SK-N-SH (cell line): Measurements from ENCODE around the gene RSPH4A. TPM values are rescaled to one million over a fixed set of nuclear protein-coding genes. Genes with fewer than 3 reads are reported as not detected.

Experiments
- CTCF ChIA-PET: fragments of 300-600, 350-600 bp; formaldehyde crosslinking; extraction: SDS; loops from one replicate; lab custom pipeline; 2021; lab: Yijun Ruan, JAX
- POLR2A ChIA-PET: fragments of 350-600 bp; sonication (Branson Sonifier 250); formaldehyde crosslinking; extraction: SDS; loops from one replicate; lab custom pipeline; 2020; ENCODE audit warnings: antibody characterized with exemption, inconsistent platforms; lab: Yijun Ruan, JAX
- DNase-seq: peaks from one replicate; pipeline ENCODE4 v3.0.0; 2012
- H2AFZ ChIP-seq: fragments of 200-600 bp; sonication (generic); 2 replicates; pipeline ENCODE4 v1.8.1; 2016; ENCODE audit warnings: antibody characterized with exemption, mild to moderate bottlenecking, low read depth
- H3F3A ChIP-seq: fragments of 200-600 bp; sonication (generic); replicated peaks from 2 replicates; pipeline ENCODE3; 2016; ENCODE audit warnings: antibody characterized with exemption, mild to moderate bottlenecking; ENCODE audit not compliant: insufficient read depth
- H3K27ac ChIP-seq, 2 experiments: fragments of 200-500 bp in 1 of 2; fragments of 200-600 bp in 1 of 2; sonication (Bioruptor generic) in 1 of 2; sonication (generic), shearing (Covaris generic) in 1 of 2; 2 replicates each; pipeline versions ENCODE4 v1.5.1 to v1.6.1; 2014 to 2016; ENCODE audit warnings: low read depth in 2 of 2, inconsistent platforms in 1 of 2, low read length in 1 of 2, mild to moderate bottlenecking in 1 of 2, mixed read lengths in 1 of 2
- H3K27me3 ChIP-seq: fragments of 200-600 bp; sonication (generic), shearing (Covaris generic); 2 replicates; pipeline ENCODE4 v1.6.1; 2016; ENCODE audit warnings: mixed run types; ENCODE audit not compliant: insufficient read depth
- H3K36me3 ChIP-seq, 2 experiments: fragments of 200-500 bp in 1 of 2; fragments of 200-600 bp in 1 of 2; sonication (Bioruptor generic) in 1 of 2; sonication (generic) in 1 of 2; replicated peaks in 1 of 2; 2 replicates each; pipeline versions ENCODE3 to v1.5.1; 2014 to 2016; ENCODE audit warnings: low read length in 1 of 2, mild to moderate bottlenecking in 1 of 2; ENCODE audit not compliant: insufficient read depth in 2 of 2, control insufficient read depth in 1 of 2
- H3K4me1 ChIP-seq, 2 experiments: fragments of 200-500 bp in 1 of 2; fragments of 200-600 bp in 1 of 2; sonication (Bioruptor generic) in 1 of 2; sonication (generic), shearing (Covaris generic) in 1 of 2; 2 replicates each; pipeline versions ENCODE4 v1.5.1 to v1.6.1; 2014 to 2016; ENCODE audit warnings: low read depth in 1 of 2, low read length in 1 of 2, mixed run types in 1 of 2; ENCODE audit not compliant: insufficient read depth in 2 of 2, control insufficient read depth in 1 of 2
- H3K4me2 ChIP-seq: fragments of 200-600 bp; sonication (generic), shearing (Covaris generic); 2 replicates; pipeline ENCODE4 v1.6.1; 2017; ENCODE audit warnings: mixed run types
- H3K4me3 ChIP-seq, 2 experiments: fragments of 200-500 bp in 1 of 2; fragments of 200-600 bp in 1 of 2; sonication (Bioruptor generic) in 1 of 2; sonication (generic), shearing (Covaris generic) in 1 of 2; 2 replicates each; pipeline versions ENCODE4 v1.5.1 to v1.8.1; 2014 to 2016; ENCODE audit warnings: low read depth in 2 of 2, inconsistent platforms in 1 of 2, low read length in 1 of 2, mild to moderate bottlenecking in 1 of 2, mixed read lengths in 1 of 2, moderate library complexity in 1 of 2
- H3K79me2 ChIP-seq: fragments of 200-600 bp; sonication (generic); 2 replicates; pipeline ENCODE4 v1.8.1; 2017; ENCODE audit warnings: mild to moderate bottlenecking; ENCODE audit not compliant: insufficient read depth
- H3K9ac ChIP-seq: fragments of 200-600 bp; sonication (generic); 2 replicates; pipeline ENCODE4 v1.6.1; 2017; ENCODE audit warnings: mixed run types
- H3K9me2 ChIP-seq: fragments of 200-600 bp; sonication (generic); 2 replicates; pipeline ENCODE4 v1.6.1; 2017; ENCODE audit warnings: mixed run types
- H3K9me3 ChIP-seq: fragments of 200-600 bp; sonication (generic); 2 replicates; pipeline ENCODE4 v1.6.1; 2017; ENCODE audit warnings: mixed run types, mild to moderate bottlenecking, moderate library complexity
- H4K20me1 ChIP-seq: fragments of 200-600 bp; sonication (generic); 2 replicates; pipeline ENCODE4 v1.6.1; 2017; ENCODE audit warnings: mild to moderate bottlenecking, mixed run types; ENCODE audit not compliant: insufficient read depth
- FOSL2 ChIP-seq: IDR thresholded peaks from 2 replicates; pipeline ENCODE4 v1.4.0; 2012; ENCODE audit warnings: low read depth, mild to moderate bottlenecking, moderate library complexity, borderline replicate concordance
- JUND ChIP-seq: IDR thresholded peaks from 2 replicates; pipeline ENCODE4 v1.4.0; 2012
- MAX ChIP-seq: IDR thresholded peaks from 2 replicates; pipeline ENCODE4 v1.4.0; 2012; ENCODE audit warnings: low read depth
- MEF2A ChIP-seq: IDR thresholded peaks from 2 replicates; pipeline ENCODE4 v1.4.0; 2012; ENCODE audit warnings: low read depth, borderline replicate concordance
- MXI1 ChIP-seq: IDR thresholded peaks from 2 replicates; pipeline ENCODE4 v1.6.1; 2012; ENCODE audit warnings: mild to moderate bottlenecking, low read depth, low read length, improper control_type of control experiment
- RAD21 ChIP-seq: IDR thresholded peaks from 2 replicates; pipeline ENCODE4 v1.6.1; 2012; ENCODE audit warnings: mild to moderate bottlenecking, low read length
- RFX5 ChIP-seq: IDR thresholded peaks from 2 replicates; pipeline ENCODE4 v1.6.1; 2012; ENCODE audit warnings: mild to moderate bottlenecking, improper control_type of control experiment, low read length
- TCF12 ChIP-seq: IDR thresholded peaks from 2 replicates; pipeline ENCODE4 v1.4.0; 2012
- WGBS: methylation state at CpG from one replicate; pipeline ENCODE4 v1.1.6; 2017; ENCODE audit warnings: low lambda C conversion rate; 5-methylcytosine and 5-hydroxymethylcytosine counted together
- polyA plus RNA-seq, 3 experiments: library from polyadenylated mRNA; depleted of rRNA; stranded (reverse); fragments of >200 nt; gene quantifications; 2 replicates each; pipeline ENCODE4 v1.2.3, GENCODE V29; 2012
- TF ChIP-seq, protein P1 (sequence below): fragments of 150-350 bp; IDR thresholded peaks from 2 replicates; pipeline ENCODE4 v1.6.1; 2016; ENCODE audit warnings: mild to moderate bottlenecking, low read depth, low read length
- TF ChIP-seq, protein P2 (sequence below): IDR thresholded peaks from 2 replicates; pipeline ENCODE4 v1.6.1; 2012; ENCODE audit warnings: mild to moderate bottlenecking, low read depth, low read length, moderate library complexity

Gene RSPH4A
- polyA plus RNA-seq, 1 of the 3 experiments (the other 2 are of a cell fraction) = 0.30 TPM

- Histone ChIP-seq H4K20me1 (peaks cover 10% of the 10 kb centered on the region; the same call in 1 of the 2 replicates), H3K4me1 (no peaks in the 10 kb centered on the region; a peak in 1 of 4 replicates), H3K9me2 (no peaks in the 10 kb centered on the region), H3K27me3 (no peaks in the 10 kb centered on the region), H3F3A (peaks cover 18% of the 10 kb centered on the region), H3K79me2 (peaks cover 55% of the 10 kb centered on the region), H3K9me3 (no peaks in the 10 kb centered on the region), H3K36me3 (peaks cover 0 to 3% of the 10 kb centered on the region in 2 experiments), H2AFZ (peak overlapping the region; percentile 80), H3K9ac (peak overlapping the region; percentile 86; the same call in 1 of the 2 replicates), H3K4me3 (peak overlapping the region; percentile 84 to 96), H3K27ac (peak overlapping the region; percentile 11 to 65; a peak in 3 of 4 replicates), H3K4me2 (peak overlapping the region; percentile 88)
- CTCF ChIA-PET = interaction anchor here (1.1 kb wide), 1 partner anchor 10 kb away, joined by 3 read pairs; no protein-coding TSS in a partner anchor
- peak; percentile 17 for DNase-seq
- TF ChIP-seq, protein P1, sequence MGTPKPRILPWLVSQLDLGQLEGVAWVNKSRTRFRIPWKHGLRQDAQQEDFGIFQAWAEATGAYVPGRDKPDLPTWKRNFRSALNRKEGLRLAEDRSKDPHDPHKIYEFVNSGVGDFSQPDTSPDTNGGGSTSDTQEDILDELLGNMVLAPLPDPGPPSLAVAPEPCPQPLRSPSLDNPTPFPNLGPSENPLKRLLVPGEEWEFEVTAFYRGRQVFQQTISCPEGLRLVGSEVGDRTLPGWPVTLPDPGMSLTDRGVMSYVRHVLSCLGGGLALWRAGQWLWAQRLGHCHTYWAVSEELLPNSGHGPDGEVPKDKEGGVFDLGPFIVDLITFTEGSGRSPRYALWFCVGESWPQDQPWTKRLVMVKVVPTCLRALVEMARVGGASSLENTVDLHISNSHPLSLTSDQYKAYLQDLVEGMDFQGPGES = no peak
- no peak for TF ChIP-seq TCF12
- TF ChIP-seq MXI1 = no peak
- peak; percentile 22; the same call in 1 of the 2 replicates for TF ChIP-seq FOSL2
- TF ChIP-seq JUND = 0 out of 2 replicates have a peak, but pooled peaks have one; percentile 14
- TF ChIP-seq MAX = no peak
- TF ChIP-seq, protein P2, sequence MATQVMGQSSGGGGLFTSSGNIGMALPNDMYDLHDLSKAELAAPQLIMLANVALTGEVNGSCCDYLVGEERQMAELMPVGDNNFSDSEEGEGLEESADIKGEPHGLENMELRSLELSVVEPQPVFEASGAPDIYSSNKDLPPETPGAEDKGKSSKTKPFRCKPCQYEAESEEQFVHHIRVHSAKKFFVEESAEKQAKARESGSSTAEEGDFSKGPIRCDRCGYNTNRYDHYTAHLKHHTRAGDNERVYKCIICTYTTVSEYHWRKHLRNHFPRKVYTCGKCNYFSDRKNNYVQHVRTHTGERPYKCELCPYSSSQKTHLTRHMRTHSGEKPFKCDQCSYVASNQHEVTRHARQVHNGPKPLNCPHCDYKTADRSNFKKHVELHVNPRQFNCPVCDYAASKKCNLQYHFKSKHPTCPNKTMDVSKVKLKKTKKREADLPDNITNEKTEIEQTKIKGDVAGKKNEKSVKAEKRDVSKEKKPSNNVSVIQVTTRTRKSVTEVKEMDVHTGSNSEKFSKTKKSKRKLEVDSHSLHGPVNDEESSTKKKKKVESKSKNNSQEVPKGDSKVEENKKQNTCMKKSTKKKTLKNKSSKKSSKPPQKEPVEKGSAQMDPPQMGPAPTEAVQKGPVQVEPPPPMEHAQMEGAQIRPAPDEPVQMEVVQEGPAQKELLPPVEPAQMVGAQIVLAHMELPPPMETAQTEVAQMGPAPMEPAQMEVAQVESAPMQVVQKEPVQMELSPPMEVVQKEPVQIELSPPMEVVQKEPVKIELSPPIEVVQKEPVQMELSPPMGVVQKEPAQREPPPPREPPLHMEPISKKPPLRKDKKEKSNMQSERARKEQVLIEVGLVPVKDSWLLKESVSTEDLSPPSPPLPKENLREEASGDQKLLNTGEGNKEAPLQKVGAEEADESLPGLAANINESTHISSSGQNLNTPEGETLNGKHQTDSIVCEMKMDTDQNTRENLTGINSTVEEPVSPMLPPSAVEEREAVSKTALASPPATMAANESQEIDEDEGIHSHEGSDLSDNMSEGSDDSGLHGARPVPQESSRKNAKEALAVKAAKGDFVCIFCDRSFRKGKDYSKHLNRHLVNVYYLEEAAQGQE = no peak
- TF ChIP-seq MEF2A = no peak
- TF ChIP-seq RAD21 = no peak
- no peak for TF ChIP-seq RFX5
- WGBS = 6% methylated on average over 5 of the region's 5 CpGs
- POLR2A ChIA-PET = interaction anchor here (1.3 kb wide), 1 partner anchor 14 kb away, joined by 3 read pairs; the partner anchor contains the start of gene ZUP1
Observed at GRCh38 chr6:116682334-116682712, 66.0 kb downstream of the RSPH4A start.

Other genes with a start within 250 kb of the RSPH4A start
- gene DSE, start 245.5 kb upstream of the RSPH4A start, polyA plus RNA-seq (2012; rRNA removed) = 12.7 and 17.4 TPM in 2 replicates
- gene CALHM6, start 155.1 kb upstream of the RSPH4A start, polyA plus RNA-seq (2012; rRNA removed) = 0.31 and 0.51 TPM in 2 replicates
- 0.38 and 0.55 TPM in 2 replicates for gene CALHM5, start 104.8 kb upstream of the RSPH4A start, polyA plus RNA-seq (2012; rRNA removed)
- gene TRAPPC3L, start 70.8 kb upstream of the RSPH4A start, polyA plus RNA-seq (2012; rRNA removed) = 0.03 and 0.11 TPM in 2 replicates
- gene CALHM4, start 62.7 kb upstream of the RSPH4A start, polyA plus RNA-seq (2012; rRNA removed) = not detected in 2 replicates
- 17.7 and 18.8 TPM in 2 replicates for gene RWDD1, start 45.0 kb upstream of the RSPH4A start, polyA plus RNA-seq (2012; rRNA removed)
- 5.5 and 7.1 TPM in 2 replicates for gene ZUP1, start 52.3 kb downstream of the RSPH4A start, polyA plus RNA-seq (2012; rRNA removed)
- gene KPNA5, start 64.7 kb downstream of the RSPH4A start, polyA plus RNA-seq (2012; rRNA removed) = 1.9 and 2.3 TPM in 2 replicates
- not detected in 2 replicates for gene FAM162B, start 149.2 kb downstream of the RSPH4A start, polyA plus RNA-seq (2012; rRNA removed)
- not detected in 2 replicates for gene GPRC6A, start 212.6 kb downstream of the RSPH4A start, polyA plus RNA-seq (2012; rRNA removed)